T-helper 2 cell treated with Interferon-gamma antibody and Interleukin-4, amounts not matched to agents 5 μg/mL and 100 μg/mL, for 36 hours (primary cell): ENCODE measurements around the gene RPL36A.

Experiments used
- DNase-seq: peaks from one replicate; pipeline ENCODE4 v3.0.0; 2021; ENCODE audit warnings: low spot score
- H3K27ac Mint-ChIP-seq: one replicate; pipeline ENCODE4 v1.8.0; 2021; ENCODE audit warnings: mild to moderate bottlenecking, mixed read lengths
- H3K27me3 Mint-ChIP-seq: one replicate; pipeline ENCODE4 v1.8.0; 2021; ENCODE audit warnings: low read depth, mixed read lengths
- H3K36me3 Mint-ChIP-seq: one replicate; pipeline ENCODE4 v1.8.0; 2021; ENCODE audit warnings: low read depth, mixed read lengths
- H3K4me1 Mint-ChIP-seq: one replicate; pipeline ENCODE4 v1.8.0; 2021; ENCODE audit warnings: low read depth, mixed read lengths
- H3K4me3 Mint-ChIP-seq: one replicate; pipeline ENCODE4 v1.8.0; 2022; ENCODE audit warnings: mild to moderate bottlenecking, moderate library complexity, mixed read lengths
- H3K9me3 Mint-ChIP-seq: one replicate; pipeline ENCODE4 v1.8.0; 2021; ENCODE audit warnings: mixed read lengths

RPL36A gene

GRCh38 chrX:101390664-101391525 is at the start of gene RPL36A:
Gene RPL36A, plus strand, starts transcription at chrX:101391011. Its CDS starts 33 bp downstream, at chrX:101391044.
- Mint-ChIP-seq H3K27ac (peak within 1 kb of the TSS; percentile 91), H3K4me3 (peak within 1 kb of the TSS; percentile 97), H3K9me3 (no peaks in the 10 kb centered on the region), H3K36me3 (peaks cover 35% of the 10 kb centered on the region), H3K27me3 (no peaks in the 10 kb centered on the region), H3K4me1 (peaks cover 23% of the 10 kb centered on the region)
- peak; percentile 80 for DNase-seq

- Mint-ChIP-seq H3K4me3 (peak overlapping the region; percentile 91), H3K9me3 (no peaks in the 10 kb centered on the region), H3K36me3 (peaks cover 9% of the 10 kb centered on the region), H3K4me1 (peaks cover 3% of the 10 kb centered on the region), H3K27ac (peak overlapping the region; percentile 84), H3K27me3 (no peaks in the 10 kb centered on the region)
- DNase-seq, result no peak
These were observed 42.9 kb upstream of the RPL36A start for GRCh38 chrX:101347859-101348451.

GRCh38 chrX:101348452-101349192 is 42.2 kb upstream of the RPL36A start, which contains the start of gene TIMM8A:
Gene TIMM8A, minus strand, starts transcription at chrX:101348742. Its CDS starts 78 bp downstream, at chrX:101348664.
- Mint-ChIP-seq H3K4me3 (peak within 1 kb of the TSS; percentile 91), H3K36me3 (peaks cover 9% of the 10 kb centered on the region), H3K27me3 (no peaks in the 10 kb centered on the region), H3K4me1 (peaks cover 3% of the 10 kb centered on the region), H3K27ac (peak within 1 kb of the TSS; percentile 84), H3K9me3 (no peaks in the 10 kb centered on the region)
- DNase-seq, result peak; percentile 76

- Mint-ChIP-seq H3K9me3 (no peaks in the 10 kb centered on the region), H3K4me3 (peak overlapping the region; percentile 91), H3K36me3 (peaks cover 9% of the 10 kb centered on the region), H3K4me1 (peaks cover 3% of the 10 kb centered on the region), H3K27ac (peak overlapping the region; percentile 84), H3K27me3 (no peaks in the 10 kb centered on the region)
- DNase-seq, result no peak
These were observed 41.6 kb upstream of the RPL36A start for GRCh38 chrX:101349193-101349562.

GRCh38 chrX:101357166-101357795 is 33.5 kb upstream of the RPL36A start:
- no peak overlapping the region for H3K4me3 Mint-ChIP-seq
- DNase-seq, result no peak
- no peaks in the 10 kb centered on the region for H3K4me1 Mint-ChIP-seq
- peaks cover 2% of the 10 kb centered on the region for H3K27me3 Mint-ChIP-seq
- no peaks in the 10 kb centered on the region for H3K36me3 Mint-ChIP-seq
- no peaks in the 10 kb centered on the region for H3K9me3 Mint-ChIP-seq
- H3K27ac Mint-ChIP-seq, result no peak overlapping the region

GRCh38 chrX:101359966-101360365 is 30.8 kb upstream of the RPL36A start:
- Mint-ChIP-seq H3K4me1 (no peaks in the 10 kb centered on the region), H3K36me3 (no peaks in the 10 kb centered on the region), H3K9me3 (no peaks in the 10 kb centered on the region), H3K4me3 (no peak overlapping the region), H3K27me3 (peaks cover 2% of the 10 kb centered on the region), H3K27ac (no peak overlapping the region)
- DNase-seq, result no peak

GRCh38 chrX:101360390-101360789 is 30.4 kb upstream of the RPL36A start:
- Mint-ChIP-seq H3K4me1 (no peaks in the 10 kb centered on the region), H3K4me3 (no peak overlapping the region), H3K27me3 (peaks cover 2% of the 10 kb centered on the region), H3K36me3 (no peaks in the 10 kb centered on the region), H3K27ac (no peak overlapping the region), H3K9me3 (no peaks in the 10 kb centered on the region)
- no peak for DNase-seq

- H3K27me3 Mint-ChIP-seq, result peaks cover 2% of the 10 kb centered on the region
- no peaks in the 10 kb centered on the region for H3K9me3 Mint-ChIP-seq
- no peak overlapping the region for H3K4me3 Mint-ChIP-seq
- no peak overlapping the region for H3K27ac Mint-ChIP-seq
- DNase-seq, result no peak
- no peaks in the 10 kb centered on the region for H3K36me3 Mint-ChIP-seq
- no peaks in the 10 kb centered on the region for H3K4me1 Mint-ChIP-seq
These were observed 28.7 kb upstream of the RPL36A start for GRCh38 chrX:101362116-101362515.

- no peaks in the 10 kb centered on the region for H3K36me3 Mint-ChIP-seq
These were observed 28.1 kb upstream of the RPL36A start for GRCh38 chrX:101362757-101363156.

GRCh38 chrX:101365301-101365795 is 25.5 kb upstream of the RPL36A start:
- Mint-ChIP-seq H3K27me3 (no peaks in the 10 kb centered on the region), H3K4me1 (no peaks in the 10 kb centered on the region), H3K9me3 (no peaks in the 10 kb centered on the region), H3K4me3 (no peak overlapping the region), H3K36me3 (no peaks in the 10 kb centered on the region), H3K27ac (no peak overlapping the region)
- DNase-seq, result no peak

More at GRCh38 chrX:101362757-101363156, 28.1 kb upstream of the RPL36A start:
- Mint-ChIP-seq H3K9me3 (no peaks in the 10 kb centered on the region), H3K4me3 (no peak overlapping the region), H3K27me3 (peaks cover 2% of the 10 kb centered on the region), H3K4me1 (no peaks in the 10 kb centered on the region), H3K27ac (no peak overlapping the region)
- no peak for DNase-seq

- no peak overlapping the region for H3K4me3 Mint-ChIP-seq
These were observed 22.0 kb upstream of the RPL36A start for GRCh38 chrX:101368800-101369199.

GRCh38 chrX:101369687-101370086 is 21.1 kb upstream of the RPL36A start:
- DNase-seq, result no peak
- H3K36me3 Mint-ChIP-seq, result no peaks in the 10 kb centered on the region
- H3K27ac Mint-ChIP-seq, result no peak overlapping the region
- H3K9me3 Mint-ChIP-seq, result no peaks in the 10 kb centered on the region
- peaks cover 4% of the 10 kb centered on the region for H3K27me3 Mint-ChIP-seq
- no peaks in the 10 kb centered on the region for H3K4me1 Mint-ChIP-seq
- no peak overlapping the region for H3K4me3 Mint-ChIP-seq

More at GRCh38 chrX:101368800-101369199, 22.0 kb upstream of the RPL36A start:
- Mint-ChIP-seq H3K27ac (no peak overlapping the region), H3K27me3 (no peaks in the 10 kb centered on the region), H3K9me3 (no peaks in the 10 kb centered on the region), H3K36me3 (no peaks in the 10 kb centered on the region), H3K4me1 (no peaks in the 10 kb centered on the region)
- no peak for DNase-seq

GRCh38 chrX:101370888-101371504 is 19.8 kb upstream of the RPL36A start:
- Mint-ChIP-seq H3K36me3 (no peaks in the 10 kb centered on the region), H3K27me3 (peaks cover 6% of the 10 kb centered on the region), H3K27ac (no peak overlapping the region), H3K4me1 (no peaks in the 10 kb centered on the region), H3K4me3 (no peak overlapping the region), H3K9me3 (no peaks in the 10 kb centered on the region)
- no peak for DNase-seq
